Stimulated activated naive CD8-positive, alpha-beta T cell treated with anti-CD3 and anti-CD28 coated beads, Interleukin-15, Interleukin-2, amounts not matched to agents 100 U/mL and 50 U/mL, for 24 hours (primary cell): ENCODE data around the gene HNRNPUL1.
A peak's percentile ranks its signal among the peaks of the same experiment; 100 is the strongest.

Experiments used
- ATAC-seq: fragments of 150-1000 bp; cut with Tn5 transposase; one replicate; pipeline ENCODE4 v1.10.0; 2021
- DNase-seq: peaks from one replicate; pipeline ENCODE4 v3.0.0; 2021

HNRNPUL1 gene

GRCh38 chr19:41308450-41309179 is 44.4 kb downstream of the HNRNPUL1 start:
- ATAC-seq (peak; percentile 53), DNase-seq (peak; percentile 95)

GRCh38 chr19:41309180-41310032 is 45.2 kb downstream of the HNRNPUL1 start:
- DNase-seq (no peak), ATAC-seq (peak; percentile 3)

- ATAC-seq = peak; percentile 68
Observed at GRCh38 chr19:41310033-41310831, 46.1 kb downstream of the HNRNPUL1 start, which contains the start of gene CCDC97. Gene CCDC97, plus strand, starts transcription at chr19:41310172. Its CDS starts 139 bp downstream, at chr19:41310311.

GRCh38 chr19:41311072-41311471 is 46.9 kb downstream of the HNRNPUL1 start:
- ATAC-seq = no peak
- no peak for DNase-seq

More at GRCh38 chr19:41310033-41310831, 46.1 kb downstream of the HNRNPUL1 start, which contains the start of gene CCDC97:
- peak; percentile 91 for DNase-seq

GRCh38 chr19:41311613-41312012 is 47.4 kb downstream of the HNRNPUL1 start:
- ATAC-seq = no peak
- DNase-seq = no peak

GRCh38 chr19:41316306-41316920 is 52.2 kb downstream of the HNRNPUL1 start:
- ATAC-seq = no peak
- DNase-seq = no peak

GRCh38 chr19:41318696-41319499 is 54.7 kb downstream of the HNRNPUL1 start:
- no peak for DNase-seq
- no peak for ATAC-seq

- ATAC-seq (no peak), DNase-seq (no peak)
Observed at GRCh38 chr19:41319500-41320184, 55.5 kb downstream of the HNRNPUL1 start.

- no peak for ATAC-seq
- DNase-seq = no peak
Observed at GRCh38 chr19:41320185-41320518, 56.0 kb downstream of the HNRNPUL1 start.

- DNase-seq (no peak), ATAC-seq (no peak)
Observed at GRCh38 chr19:41320568-41320967, 56.4 kb downstream of the HNRNPUL1 start.

- DNase-seq (no peak), ATAC-seq (no peak)
Observed at GRCh38 chr19:41321204-41321599, 57.0 kb downstream of the HNRNPUL1 start.

- no peak for ATAC-seq
- DNase-seq = no peak
Observed at GRCh38 chr19:41321600-41322270, 57.6 kb downstream of the HNRNPUL1 start.

GRCh38 chr19:41322451-41322850 is 58.3 kb downstream of the HNRNPUL1 start:
- no peak for ATAC-seq
- no peak for DNase-seq

GRCh38 chr19:41323023-41323422 is 58.9 kb downstream of the HNRNPUL1 start:
- ATAC-seq (no peak), DNase-seq (no peak)

GRCh38 chr19:41323430-41324125 is 59.4 kb downstream of the HNRNPUL1 start:
- DNase-seq = no peak
- no peak for ATAC-seq

- no peak for DNase-seq
- no peak for ATAC-seq
Observed at GRCh38 chr19:41324231-41324702, 60.1 kb downstream of the HNRNPUL1 start.

- DNase-seq (peak; percentile 36), ATAC-seq (no peak)
Observed at GRCh38 chr19:41324921-41325639, 60.9 kb downstream of the HNRNPUL1 start.

- ATAC-seq (no peak), DNase-seq (no peak)
Observed at GRCh38 chr19:41325640-41325946, 61.4 kb downstream of the HNRNPUL1 start.
